Measurements from ENCODE around the gene SLC22A3.
"Not testable (repeated sequence)": the region's sequence is repeated elsewhere in the genome, so short reads cannot be mapped to it uniquely, and the experiment has no call there.

The SLC22A3 gene

DNA sequence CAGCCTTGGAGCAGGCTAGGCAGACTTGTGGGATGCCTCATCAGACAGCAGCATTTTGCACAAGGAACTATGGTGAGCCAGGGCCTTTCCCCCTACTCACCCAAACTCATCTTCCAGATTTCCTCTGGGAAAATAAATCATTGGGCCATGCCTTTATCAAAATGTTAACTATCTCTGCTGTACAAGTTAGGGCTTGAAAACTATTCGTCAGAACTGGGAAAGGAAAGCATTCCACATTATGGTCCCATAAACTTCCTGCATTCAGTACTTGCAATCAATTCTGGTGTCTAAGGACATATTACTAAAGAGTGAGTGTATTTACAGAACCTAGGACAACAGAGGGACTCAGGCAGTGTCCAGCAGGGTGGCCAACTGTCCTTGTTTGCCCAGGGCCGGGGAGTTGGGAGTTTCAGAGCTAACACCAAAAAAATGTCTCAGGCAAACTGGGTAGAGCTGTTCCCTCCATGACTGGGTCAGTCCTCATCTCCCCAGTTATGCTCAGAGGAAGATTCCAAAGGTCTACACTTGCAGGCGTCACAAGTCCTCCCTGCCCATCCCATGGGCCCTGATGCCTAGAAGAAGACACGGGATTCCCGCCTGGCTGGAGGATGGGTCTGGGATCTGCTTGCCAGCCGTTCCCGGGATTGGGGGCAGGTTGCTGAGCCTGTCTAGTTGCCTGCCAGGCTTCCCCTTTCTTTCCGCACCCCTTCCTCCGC is 72.2 kb downstream of the SLC22A3 start:
- no peak for DNase-seq

- DNase-seq = no peak
These were observed 72.9 kb downstream of the SLC22A3 start for GRCh38 chr6:160420969-160421556.

- no peak for DNase-seq
These were observed 73.7 kb downstream of the SLC22A3 start for GRCh38 chr6:160421854-160422253.

DNA sequence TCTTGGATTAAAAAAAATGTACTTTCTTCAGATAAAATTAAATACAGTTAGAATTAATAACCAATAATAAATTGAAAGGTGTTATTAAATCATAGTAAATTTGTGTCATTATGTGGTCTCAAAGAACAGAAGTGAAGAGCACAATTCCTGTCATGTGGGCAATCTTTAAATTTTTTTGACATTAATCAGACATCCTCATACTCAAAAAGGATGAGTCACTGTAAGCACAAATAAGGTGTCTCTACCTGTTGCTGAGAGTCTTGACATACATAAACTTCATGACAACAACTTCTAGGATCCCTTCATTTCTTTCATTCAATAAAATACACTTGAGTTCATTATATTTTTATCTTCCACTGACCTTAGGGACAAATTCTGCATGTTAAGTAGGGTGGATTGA is 76.1 kb downstream of the SLC22A3 start:
- DNase-seq = no peak

GRCh38 chr6:160426136-160426535 is 78.0 kb downstream of the SLC22A3 start:
- DNase-seq = no peak

DNA sequence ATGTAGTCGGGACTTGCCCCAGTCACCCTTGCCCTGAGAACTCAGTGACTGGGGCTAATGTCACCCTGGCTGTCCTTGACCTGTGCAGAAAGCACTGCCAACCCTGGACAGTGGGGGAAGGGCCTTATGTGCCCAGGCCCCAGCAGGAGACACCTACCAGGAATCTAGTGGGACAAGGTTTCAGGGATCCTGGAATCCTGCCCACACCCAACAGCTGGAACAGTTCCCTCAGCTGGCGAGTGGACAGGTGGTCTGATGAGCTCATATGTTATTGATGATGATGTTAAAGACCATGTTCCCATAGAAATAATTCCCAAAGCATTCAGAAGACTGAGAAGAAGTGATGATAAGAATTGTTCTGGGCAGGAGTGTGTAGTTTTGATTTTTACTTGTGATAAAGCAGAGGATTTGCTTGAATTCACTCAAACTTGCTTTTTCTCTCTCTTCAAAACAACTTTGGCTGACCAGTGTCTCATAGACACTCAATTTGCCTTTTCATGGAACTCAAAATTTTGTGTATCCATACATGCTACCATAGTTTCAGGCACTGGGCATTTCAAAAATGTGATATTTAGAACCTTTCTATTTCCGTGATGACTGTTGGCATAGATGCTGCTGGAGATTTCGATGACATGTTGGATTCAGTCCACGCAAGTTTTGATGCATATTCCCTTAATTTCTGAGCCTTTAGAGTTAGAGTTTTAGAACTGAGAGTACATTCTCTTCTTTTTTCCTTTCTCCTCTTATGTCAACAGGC is 79.3 kb downstream of the SLC22A3 start:
- DNase-seq = no peak

DNA sequence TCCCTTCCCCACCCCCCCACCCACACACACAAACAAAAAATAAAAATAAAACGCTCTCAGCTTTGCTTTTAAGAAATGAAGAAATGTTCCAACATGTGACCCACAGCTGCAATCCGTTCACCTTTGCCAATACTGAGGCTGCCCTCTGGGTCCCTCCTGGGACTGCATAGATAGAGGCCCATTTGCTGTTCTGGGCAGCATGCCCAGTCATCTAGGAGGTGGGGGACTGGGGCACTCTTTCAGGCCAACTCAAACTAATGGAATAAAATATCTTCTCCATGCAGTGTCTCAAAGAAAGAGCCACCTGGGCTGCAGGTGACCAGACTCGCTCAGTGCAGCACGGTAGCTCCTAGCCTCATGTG is 79.9 kb downstream of the SLC22A3 start:
- no peak for DNase-seq

DNA sequence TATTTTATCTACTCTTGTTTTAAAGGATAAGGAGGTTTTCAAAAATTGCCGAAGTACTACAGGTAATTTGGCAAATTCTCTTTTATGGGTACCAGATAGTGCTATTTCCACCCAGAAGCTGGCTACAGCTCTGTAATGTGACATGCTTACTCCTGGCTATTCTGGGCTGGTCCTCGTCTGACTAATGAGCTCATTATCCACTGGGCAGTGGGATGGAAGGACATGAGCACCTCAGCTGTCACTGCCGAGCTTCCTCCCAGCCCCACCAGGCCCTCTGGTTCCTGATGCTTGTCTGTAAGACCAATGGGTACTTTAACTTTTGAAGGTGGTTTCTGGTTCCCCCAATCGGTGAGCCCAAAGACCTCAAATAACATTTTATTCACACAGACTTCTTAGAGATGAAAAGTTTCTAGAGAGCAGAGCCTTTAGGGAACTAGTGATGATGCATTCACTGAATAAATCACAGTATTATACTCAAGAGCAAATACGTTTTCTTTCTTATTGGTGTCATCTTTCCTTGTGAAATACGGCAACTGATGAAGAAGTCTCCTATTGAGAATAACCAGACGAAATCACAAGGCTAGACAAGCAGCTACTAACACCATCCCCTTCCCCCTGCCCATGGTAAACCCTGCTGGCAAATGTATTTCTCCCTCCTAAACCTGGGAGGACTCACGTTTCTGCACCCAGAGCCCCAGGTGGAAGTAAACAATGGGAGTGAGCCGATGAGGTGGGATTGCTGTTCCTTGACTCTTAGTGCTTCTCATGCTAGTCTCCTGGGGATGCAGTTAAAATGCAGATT is 80.8 kb downstream of the SLC22A3 start:
- no peak for DNase-seq

DNA sequence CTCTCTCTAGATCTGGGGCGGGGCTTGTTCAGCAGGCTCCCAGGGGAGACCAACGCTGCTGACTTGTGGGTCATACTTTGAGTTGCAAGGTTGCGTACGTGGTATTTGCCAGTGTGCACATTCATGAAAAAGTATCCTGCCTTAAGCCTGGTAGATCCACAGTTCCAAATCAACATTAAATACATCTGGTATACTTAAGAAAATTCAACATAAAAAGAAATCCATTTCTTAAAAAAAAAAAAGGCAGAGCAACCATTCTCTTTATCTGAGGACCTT is 81.4 kb downstream of the SLC22A3 start:
- DNase-seq = no peak

- no peak for DNase-seq
These were observed 82.0 kb downstream of the SLC22A3 start for GRCh38 chr6:160430203-160430602.

- no peak for DNase-seq
These were observed 82.6 kb downstream of the SLC22A3 start for GRCh38 chr6:160430751-160431150.

DNA sequence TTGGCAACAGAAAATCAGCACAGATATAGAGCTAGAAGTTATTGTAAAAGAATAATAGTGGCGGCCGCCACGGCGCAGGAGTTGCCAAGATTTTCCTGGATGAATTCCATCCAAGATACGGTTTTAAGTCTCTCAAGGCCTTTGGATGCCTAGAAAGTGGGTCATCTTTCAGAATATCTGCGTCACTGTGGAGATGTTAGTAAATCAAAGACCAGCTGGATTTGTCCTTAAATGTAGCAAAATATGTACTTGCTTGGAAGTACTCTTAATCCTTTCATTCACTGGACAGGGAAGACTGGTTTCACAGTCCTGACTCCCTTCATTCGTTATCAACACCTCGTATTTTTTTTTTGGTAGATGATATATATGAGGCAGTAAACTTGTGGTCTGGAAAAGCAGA is 83.0 kb downstream of the SLC22A3 start:
- no peak for DNase-seq

- DNase-seq = no peak
These were observed 83.7 kb downstream of the SLC22A3 start for GRCh38 chr6:160431791-160432404.

- DNase-seq = no peak
These were observed 87.8 kb downstream of the SLC22A3 start for GRCh38 chr6:160435935-160436334.

DNA sequence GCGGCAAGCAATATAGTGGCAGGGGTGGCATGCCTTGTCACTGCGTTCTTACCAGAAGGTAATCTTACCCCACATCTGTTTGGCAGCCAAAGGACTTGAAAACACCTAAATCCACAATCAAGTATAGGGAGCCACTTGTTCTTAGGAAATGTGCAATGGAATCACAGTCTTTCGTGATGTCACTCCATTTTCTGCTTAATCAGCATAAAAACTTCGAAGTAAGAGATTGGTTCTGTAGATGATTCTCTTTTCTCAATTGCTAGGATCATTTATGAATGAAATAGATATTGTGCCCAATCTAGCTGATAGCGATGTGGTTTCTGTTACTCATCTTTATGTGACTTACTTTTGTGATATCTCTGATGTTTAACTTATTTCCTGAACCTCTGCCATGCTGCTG is 89.0 kb downstream of the SLC22A3 start:
- no peak for DNase-seq

- no peak for DNase-seq
These were observed 89.6 kb downstream of the SLC22A3 start for GRCh38 chr6:160437775-160438174.

GRCh38 chr6:160438481-160438880 is 90.3 kb downstream of the SLC22A3 start:
- DNase-seq = no peak

DNA sequence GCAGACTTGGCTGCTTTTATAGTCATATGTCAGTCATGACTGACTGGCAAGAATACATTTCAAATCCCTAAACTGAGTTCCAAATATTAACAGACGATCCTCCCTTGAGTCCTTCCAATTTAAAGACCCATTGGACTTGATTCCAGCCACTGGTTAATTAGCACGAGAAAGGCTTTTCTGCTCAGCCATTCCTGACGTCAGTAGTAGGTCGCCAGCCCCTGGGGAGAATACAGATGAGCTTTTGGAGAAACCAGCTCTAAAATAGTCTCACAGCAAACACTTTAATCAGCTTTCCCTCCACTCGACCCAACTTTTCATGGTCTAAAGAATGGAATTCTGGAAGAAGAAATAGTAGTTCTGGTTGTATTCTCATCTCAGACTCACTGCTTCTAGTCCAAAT is 91.6 kb downstream of the SLC22A3 start:
- no peak for DNase-seq

GRCh38 chr6:160442151-160442550 is 94.0 kb downstream of the SLC22A3 start:
- DNase-seq = no peak

- no peak for DNase-seq
These were observed 97.0 kb downstream of the SLC22A3 start for GRCh38 chr6:160445130-160445529.

DNA sequence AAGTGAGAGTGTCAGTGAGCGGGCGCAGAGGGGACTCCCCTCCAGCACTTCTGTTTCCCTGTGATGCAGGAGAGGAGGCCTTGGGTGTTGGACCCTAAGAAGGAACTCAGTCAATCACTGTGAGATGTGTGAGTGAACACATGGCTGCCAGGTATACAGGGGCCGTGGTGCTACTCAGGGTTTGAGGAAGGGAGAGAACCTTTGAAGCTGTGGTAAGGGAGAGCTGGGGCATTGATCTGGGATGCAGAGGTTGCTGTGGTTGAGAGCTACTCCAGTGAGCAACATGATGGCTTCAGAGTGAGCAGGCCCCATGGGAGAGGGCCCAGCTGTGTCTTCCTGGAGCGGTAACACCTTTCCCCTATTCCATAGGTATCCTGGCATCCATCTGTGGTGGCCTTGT is 99.2 kb downstream of the SLC22A3 start:
- no peak for DNase-seq

GRCh38 chr6:160449787-160450186 is 101.6 kb downstream of the SLC22A3 start:
- not testable (repeated sequence) for DNase-seq

DNA sequence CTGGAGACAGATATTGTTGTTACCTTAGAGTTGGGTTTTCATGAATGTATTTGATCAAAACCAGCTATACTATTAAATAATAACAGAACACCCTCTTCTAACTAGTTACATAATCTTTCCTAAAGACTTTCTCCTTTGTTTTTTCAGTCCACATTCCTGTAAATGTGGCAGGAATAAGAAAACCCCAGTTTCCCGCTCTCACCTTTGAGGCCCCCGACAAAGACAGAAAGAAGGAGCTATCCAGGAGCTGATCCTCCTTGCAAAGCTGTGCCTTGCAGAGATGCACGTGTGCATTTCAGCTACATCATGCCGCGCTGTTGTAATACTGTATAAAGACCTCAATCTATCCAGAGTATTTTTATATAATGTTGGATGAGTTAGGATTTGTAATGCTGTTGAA is 102.7 kb downstream of the SLC22A3 start:
- no peak for DNase-seq
